GM23338 (cell line): Measurements from ENCODE around the gene LSM14A.
"Not testable (repeated sequence)": the region's sequence is repeated elsewhere in the genome, so short reads cannot be mapped to it uniquely, and the experiment has no call there.

Experiments used
- EZH2 ChIP-seq: fragments of 200-600 bp; sonication (generic); IDR thresholded peaks from one replicate; pipeline ENCODE4 v1.8.0; 2017; ENCODE audit warnings: antibody characterized with exemption, mild to moderate bottlenecking, low read depth; ENCODE audit not compliant: unreplicated experiment
- EZH2phosphoT487 ChIP-seq: fragments of 200-600 bp; sonication (generic); IDR thresholded peaks from one replicate; pipeline ENCODE4 v1.8.1; 2018; ENCODE audit warnings: antibody characterized with exemption; ENCODE audit not compliant: unreplicated experiment
- POLR2AphosphoS5 ChIP-seq: IDR thresholded peaks from 2 replicates; pipeline ENCODE4 v1.6.1; 2016; ENCODE audit warnings: antibody characterized with exemption, low read depth
- ZNF462 ChIP-seq: fragments of 250-450 bp; sonication (Bioruptor Pico); IDR thresholded peaks from 2 replicates; pipeline ENCODE4 v1.5.0; 2020; ENCODE audit warnings: mild to moderate bottlenecking, moderate library complexity
- TF ChIP-seq, protein P1 (sequence below): IDR thresholded peaks from 2 replicates; pipeline ENCODE4 v1.6.1; 2016; ENCODE audit warnings: antibody characterized with exemption
- TF ChIP-seq, protein P2 (sequence below), 2 experiments: fragments of 200-600 bp in 1 of 2; sonication (generic) in 1 of 2; conservative IDR thresholded peaks; 2 replicates each; pipeline versions ENCODE4 v1.5.1 to v1.6.1; 2016 to 2017; ENCODE audit warnings: antibody characterized with exemption in 2 of 2, low read depth in 2 of 2, mild to moderate bottlenecking in 2 of 2, moderate library complexity in 1 of 2
- TF ChIP-seq, protein P3 (sequence below): IDR thresholded peaks from one replicate; pipeline ENCODE4 v1.6.1; 2018; ENCODE audit warnings: antibody characterized with exemption; ENCODE audit not compliant: unreplicated experiment

GRCh38 chr19:34216745-34217219, 44.5 kb downstream of the LSM14A start:
- not testable (repeated sequence) for TF ChIP-seq EZH2phosphoT487; POLR2AphosphoS5; ZNF462 (CRISPR knock-in tag); EZH2
- TF ChIP-seq, protein P1, sequence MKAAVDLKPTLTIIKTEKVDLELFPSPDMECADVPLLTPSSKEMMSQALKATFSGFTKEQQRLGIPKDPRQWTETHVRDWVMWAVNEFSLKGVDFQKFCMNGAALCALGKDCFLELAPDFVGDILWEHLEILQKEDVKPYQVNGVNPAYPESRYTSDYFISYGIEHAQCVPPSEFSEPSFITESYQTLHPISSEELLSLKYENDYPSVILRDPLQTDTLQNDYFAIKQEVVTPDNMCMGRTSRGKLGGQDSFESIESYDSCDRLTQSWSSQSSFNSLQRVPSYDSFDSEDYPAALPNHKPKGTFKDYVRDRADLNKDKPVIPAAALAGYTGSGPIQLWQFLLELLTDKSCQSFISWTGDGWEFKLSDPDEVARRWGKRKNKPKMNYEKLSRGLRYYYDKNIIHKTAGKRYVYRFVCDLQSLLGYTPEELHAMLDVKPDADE, result not testable (repeated sequence)
- TF ChIP-seq, protein P2, sequence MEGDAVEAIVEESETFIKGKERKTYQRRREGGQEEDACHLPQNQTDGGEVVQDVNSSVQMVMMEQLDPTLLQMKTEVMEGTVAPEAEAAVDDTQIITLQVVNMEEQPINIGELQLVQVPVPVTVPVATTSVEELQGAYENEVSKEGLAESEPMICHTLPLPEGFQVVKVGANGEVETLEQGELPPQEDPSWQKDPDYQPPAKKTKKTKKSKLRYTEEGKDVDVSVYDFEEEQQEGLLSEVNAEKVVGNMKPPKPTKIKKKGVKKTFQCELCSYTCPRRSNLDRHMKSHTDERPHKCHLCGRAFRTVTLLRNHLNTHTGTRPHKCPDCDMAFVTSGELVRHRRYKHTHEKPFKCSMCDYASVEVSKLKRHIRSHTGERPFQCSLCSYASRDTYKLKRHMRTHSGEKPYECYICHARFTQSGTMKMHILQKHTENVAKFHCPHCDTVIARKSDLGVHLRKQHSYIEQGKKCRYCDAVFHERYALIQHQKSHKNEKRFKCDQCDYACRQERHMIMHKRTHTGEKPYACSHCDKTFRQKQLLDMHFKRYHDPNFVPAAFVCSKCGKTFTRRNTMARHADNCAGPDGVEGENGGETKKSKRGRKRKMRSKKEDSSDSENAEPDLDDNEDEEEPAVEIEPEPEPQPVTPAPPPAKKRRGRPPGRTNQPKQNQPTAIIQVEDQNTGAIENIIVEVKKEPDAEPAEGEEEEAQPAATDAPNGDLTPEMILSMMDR (conservative IDR thresholded peaks at IDR 0.05; ENCODE audit: low read depth in 2 of 2), result not testable (repeated sequence)
- TF ChIP-seq, protein P3, sequence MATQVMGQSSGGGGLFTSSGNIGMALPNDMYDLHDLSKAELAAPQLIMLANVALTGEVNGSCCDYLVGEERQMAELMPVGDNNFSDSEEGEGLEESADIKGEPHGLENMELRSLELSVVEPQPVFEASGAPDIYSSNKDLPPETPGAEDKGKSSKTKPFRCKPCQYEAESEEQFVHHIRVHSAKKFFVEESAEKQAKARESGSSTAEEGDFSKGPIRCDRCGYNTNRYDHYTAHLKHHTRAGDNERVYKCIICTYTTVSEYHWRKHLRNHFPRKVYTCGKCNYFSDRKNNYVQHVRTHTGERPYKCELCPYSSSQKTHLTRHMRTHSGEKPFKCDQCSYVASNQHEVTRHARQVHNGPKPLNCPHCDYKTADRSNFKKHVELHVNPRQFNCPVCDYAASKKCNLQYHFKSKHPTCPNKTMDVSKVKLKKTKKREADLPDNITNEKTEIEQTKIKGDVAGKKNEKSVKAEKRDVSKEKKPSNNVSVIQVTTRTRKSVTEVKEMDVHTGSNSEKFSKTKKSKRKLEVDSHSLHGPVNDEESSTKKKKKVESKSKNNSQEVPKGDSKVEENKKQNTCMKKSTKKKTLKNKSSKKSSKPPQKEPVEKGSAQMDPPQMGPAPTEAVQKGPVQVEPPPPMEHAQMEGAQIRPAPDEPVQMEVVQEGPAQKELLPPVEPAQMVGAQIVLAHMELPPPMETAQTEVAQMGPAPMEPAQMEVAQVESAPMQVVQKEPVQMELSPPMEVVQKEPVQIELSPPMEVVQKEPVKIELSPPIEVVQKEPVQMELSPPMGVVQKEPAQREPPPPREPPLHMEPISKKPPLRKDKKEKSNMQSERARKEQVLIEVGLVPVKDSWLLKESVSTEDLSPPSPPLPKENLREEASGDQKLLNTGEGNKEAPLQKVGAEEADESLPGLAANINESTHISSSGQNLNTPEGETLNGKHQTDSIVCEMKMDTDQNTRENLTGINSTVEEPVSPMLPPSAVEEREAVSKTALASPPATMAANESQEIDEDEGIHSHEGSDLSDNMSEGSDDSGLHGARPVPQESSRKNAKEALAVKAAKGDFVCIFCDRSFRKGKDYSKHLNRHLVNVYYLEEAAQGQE, result not testable (repeated sequence)
